HepG2 (cell line): ENCODE measurements around the gene NTN5. TPM values are rescaled to one million over a fixed set of nuclear protein-coding genes. Genes with fewer than 3 reads are reported as not detected.
A peak's percentile ranks its signal among the peaks of the same experiment; 100 is the strongest.

Experiments
- ATAC-seq: fragments of 200-7000 bp; cut with Tn5 transposase; 3 replicates; pipeline ENCODE4 v1.9.1; 2020; ENCODE audit warnings: mild to moderate bottlenecking, moderate library complexity
- BruUV-seq: library from RNA; stranded (reverse); fragments of 400-500 nt; replicated peaks from 2 replicates; lab custom pipeline; 2021; lab: Mats Ljungman, UMichigan
- CTCF ChIA-PET: fragments of 300-600 bp; formaldehyde crosslinking; extraction: SDS; loops from one replicate; lab custom pipeline; 2021; ENCODE audit warnings: low total read pairs, inconsistent platforms, low intra/inter-chr PET ratio; lab: Yijun Ruan, JAX
- POLR2A ChIA-PET: fragments of 350-600 bp; sonication (Branson Sonifier 250); formaldehyde crosslinking; loops from one replicate; lab custom pipeline; 2020; ENCODE audit warnings: antibody characterized with exemption, inconsistent platforms; lab: Yijun Ruan, JAX
- DNase-seq: peaks from one replicate; pipeline ENCODE4 v3.0.0-alpha.2; 2015; ENCODE audit warnings: low spot score
- FAIRE-seq: peaks from 3 replicates; lab custom pipeline; 2011; peaks lifted over from hg19 to GRCh38; lab: Jason Lieb, UNC
- H2AFZ ChIP-seq: one replicate; pipeline ENCODE4 v1.6.1; 2011; ENCODE audit warnings: low read length, inconsistent platforms
- H3K27ac ChIP-seq: fragments of 300-600 bp; 3 replicates; pipeline ENCODE4 v1.8.0; 2011; ENCODE audit warnings: mixed run types, mild to moderate bottlenecking, mixed read lengths, low read length, inconsistent platforms; ENCODE audit not compliant: insufficient read depth; ENCODE audit errors: extremely low read length
- H3K27me3 ChIP-seq, 2 experiments: fragments of 200-600 bp in 1 of 2; 2 replicates in 1 of 2; 3 replicates in 1 of 2; pipeline versions ENCODE4 v1.6.0 to v1.8.0; 2011; ENCODE audit warnings: low read length in 2 of 2, mild to moderate bottlenecking in 2 of 2, moderate library complexity in 2 of 2, inconsistent platforms in 1 of 2; ENCODE audit not compliant: insufficient read depth in 2 of 2, control insufficient read depth in 1 of 2
- H3K36me3 ChIP-seq, 2 experiments: fragments of 200-600 bp in 1 of 2; replicated peaks in 1 of 2; 2 replicates in 1 of 2; 3 replicates in 1 of 2; pipeline versions ENCODE4 v1.5.1 to v1.8.0; 2011; ENCODE audit warnings: low read length in 2 of 2, inconsistent platforms in 1 of 2; ENCODE audit not compliant: insufficient read depth in 2 of 2, control insufficient read depth in 1 of 2
- H3K4me1 ChIP-seq: 2 replicates; pipeline ENCODE4 v1.5.1; 2012; ENCODE audit warnings: low read length, inconsistent platforms; ENCODE audit not compliant: insufficient read depth
- H3K4me2 ChIP-seq: 2 replicates; pipeline ENCODE4 v1.6.0; 2011; ENCODE audit warnings: low read depth, low read length, inconsistent platforms
- H3K4me3 ChIP-seq, 3 experiments: fragments of 200-600 bp in 1 of 3; sonication (generic), shearing (Covaris generic) in 1 of 3; replicated peaks in 1 of 3; 2 replicates each; pipeline ENCODE4 v1.5.1; 2011 to 2016; ENCODE audit warnings: low read length in 3 of 3, inconsistent platforms in 2 of 3, low read depth in 2 of 3, mild to moderate bottlenecking in 2 of 3, control low read depth in 1 of 3, mixed read lengths in 1 of 3; ENCODE audit not compliant: insufficient read depth in 1 of 3
- H3K79me2 ChIP-seq: one replicate; pipeline ENCODE4 v1.6.1; 2011; ENCODE audit warnings: low read length, inconsistent platforms; ENCODE audit not compliant: insufficient read depth
- H3K9ac ChIP-seq: 2 replicates; pipeline ENCODE4 v1.6.0; 2011; ENCODE audit warnings: mild to moderate bottlenecking, low read depth, low read length, inconsistent platforms; ENCODE audit not compliant: insufficient read depth
- H3K9me3 ChIP-seq: 2 replicates; pipeline ENCODE4 v1.5.1; 2012; ENCODE audit warnings: mild to moderate bottlenecking, low read length
- H4K20me1 ChIP-seq: 2 replicates; pipeline ENCODE4 v1.6.0; 2011; ENCODE audit warnings: inconsistent platforms, mild to moderate bottlenecking, low read length, moderate library complexity; ENCODE audit not compliant: insufficient read depth
- ATRX ChIP-seq: sonication (generic); formaldehyde crosslinking; IDR thresholded peaks from 2 replicates; pipeline ENCODE4 v1.4.0; 2020; ENCODE audit warnings: missing genetic modification reagents, borderline replicate concordance
- CCDC6 ChIP-seq: sonication (generic); formaldehyde crosslinking; IDR thresholded peaks from 2 replicates; pipeline ENCODE4 v1.8.1; 2022; ENCODE audit warnings: mild to moderate bottlenecking, missing genetic modification reagents, moderate library complexity
- ERF ChIP-seq: IDR thresholded peaks from 2 replicates; pipeline ENCODE4 v1.6.1; 2018; ENCODE audit warnings: missing biosample characterization, missing genetic modification reagents
- HNF4A ChIP-seq: sonication (generic); formaldehyde crosslinking; IDR thresholded peaks from 2 replicates; pipeline ENCODE4 v1.4.0; 2020; ENCODE audit warnings: missing genetic modification reagents
- HOXD1 ChIP-seq: sonication (generic); formaldehyde crosslinking; IDR thresholded peaks from 2 replicates; pipeline ENCODE4 v1.5.0; 2020; ENCODE audit warnings: missing genetic modification reagents
- ISX ChIP-seq: sonication (generic); formaldehyde crosslinking; conservative IDR thresholded peaks from 2 replicates; pipeline ENCODE4 v1.5.0; 2020; ENCODE audit warnings: missing genetic modification reagents
- RORA ChIP-seq: sonication (generic); formaldehyde crosslinking; IDR thresholded peaks from 2 replicates; pipeline ENCODE4 v1.5.0; 2020; ENCODE audit warnings: mild to moderate bottlenecking, missing genetic modification reagents, moderate library complexity
- STAT5B ChIP-seq: sonication (generic); formaldehyde crosslinking; IDR thresholded peaks from 2 replicates; pipeline ENCODE4 v1.4.0; 2020; ENCODE audit warnings: missing genetic modification reagents
- TCF7L2 ChIP-seq: IDR thresholded peaks from 2 replicates; pipeline ENCODE4 v1.6.1; 2011; ENCODE audit warnings: mild to moderate bottlenecking, low read depth, low read length, moderate library complexity
- ZNF446 ChIP-seq: sonication (generic); formaldehyde crosslinking; IDR thresholded peaks from 2 replicates; pipeline ENCODE4 v1.5.0; 2020; ENCODE audit warnings: mild to moderate bottlenecking, missing genetic modification reagents
- ZNF484 ChIP-seq: sonication (generic); formaldehyde crosslinking; IDR thresholded peaks from 2 replicates; pipeline ENCODE4 v1.5.1; 2020; ENCODE audit warnings: mild to moderate bottlenecking, low read depth, missing genetic modification reagents, borderline replicate concordance
- WGBS: methylation state at CpG from one replicate; pipeline ENCODE4 v1.1.6; 2017; ENCODE audit warnings: low lambda C conversion rate; 5-methylcytosine and 5-hydroxymethylcytosine counted together
- in situ Hi-C: cut with HindIII; loops from 2 replicates; pipeline ENCODE4 v1.10.0; 2017; ENCODE audit warnings: low pct_unique_long_range_greater_than_20kb; ENCODE audit not compliant: extremely low pct_ligation_motif_present
- intact Hi-C: fragments of 100-400 bp; cut with micrococcal nuclease; formaldehyde crosslinking; loops from one replicate; pipeline ENCODE4 v1.10.0; 2022; ENCODE audit not compliant: unreplicated experiment
- polyA plus RNA-seq, 8 experiments: library from polyadenylated mRNA; depleted of rRNA in 3 of 8; stranded (reverse) in 7 of 8; unstranded in 1 of 8; fragments of >200 nt; fragmentation: Illumina TruSeq in 4 of 8; extraction: Trizol in 4 of 8; gene quantifications; 2 replicates each; pipeline versions ENCODE4 v1.2.1 to v1.2.3, GENCODE V29; 2011 to 2016; ENCODE audit warnings: low read depth in 4 of 8, missing spikeins in 1 of 8, mixed read lengths in 1 of 8; ENCODE audit not compliant: insufficient read depth in 1 of 8
- total RNA-seq, 5 experiments: library from RNA; depleted of rRNA; stranded (reverse); fragments of >200 nt; fragmentation: Illumina TruSeq; extraction: Trizol; gene quantifications; 2 replicates each; pipeline ENCODE4 v1.2.3, GENCODE V29; 2016; ENCODE audit warnings: low read depth in 1 of 5
- TF ChIP-seq, protein P1 (sequence below): sonication (generic); formaldehyde crosslinking; IDR thresholded peaks from 2 replicates; pipeline ENCODE4 v1.4.0; 2020; ENCODE audit warnings: missing genetic modification reagents
- TF ChIP-seq, protein P2 (sequence below): sonication (generic); formaldehyde crosslinking; IDR thresholded peaks from 2 replicates; pipeline ENCODE4 v1.5.0; 2020; ENCODE audit warnings: missing genetic modification reagents, mild to moderate bottlenecking, borderline replicate concordance
- TF ChIP-seq, protein P3 (sequence below): sonication (generic); formaldehyde crosslinking; IDR thresholded peaks from 2 replicates; pipeline ENCODE4 v1.9.0; 2021; ENCODE audit warnings: missing genetic modification reagents, borderline replicate concordance

Gene NTN5
- total and polyA plus RNA-seq, 2 of the 13 experiments (the other 11 are each of a cell fraction or from before 2014, with no cell fraction given) = 0.05 TPM; not detected in 1

DNA sequence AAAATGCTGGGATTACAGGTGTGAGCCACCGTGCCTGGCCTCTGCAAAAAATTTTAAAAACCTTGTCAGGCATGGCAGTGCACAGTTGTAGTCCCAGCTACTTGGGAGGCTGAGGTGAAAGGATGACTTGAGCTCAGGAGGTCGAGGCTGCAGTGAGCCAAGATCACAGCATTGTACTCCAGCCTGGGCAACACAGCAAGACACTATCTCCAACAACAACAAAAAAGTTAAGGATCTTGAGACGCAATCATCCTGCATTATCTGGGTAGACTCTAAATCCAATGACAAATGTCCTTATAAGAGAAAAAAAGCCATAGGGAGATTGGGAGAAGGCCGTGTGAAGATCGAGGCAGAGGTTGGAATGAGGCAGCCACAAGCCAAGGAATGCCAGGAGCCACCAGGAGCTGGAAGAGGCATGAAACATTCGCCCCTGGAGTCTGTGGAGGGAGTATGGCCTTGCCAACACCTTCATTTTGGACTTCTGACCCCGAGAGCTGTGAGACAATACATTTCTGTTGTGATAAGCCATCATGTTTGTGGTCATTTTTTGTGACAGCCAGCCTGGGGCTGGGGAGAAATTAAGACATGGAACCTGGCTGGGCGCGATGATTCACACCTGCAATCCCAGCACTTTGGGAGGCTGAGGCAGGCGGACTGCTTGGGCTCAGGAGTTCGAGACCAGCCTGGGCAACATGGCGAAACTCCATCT is 21.7 kb downstream of the NTN5 start (continued):
- TF ChIP-seq, protein P1, sequence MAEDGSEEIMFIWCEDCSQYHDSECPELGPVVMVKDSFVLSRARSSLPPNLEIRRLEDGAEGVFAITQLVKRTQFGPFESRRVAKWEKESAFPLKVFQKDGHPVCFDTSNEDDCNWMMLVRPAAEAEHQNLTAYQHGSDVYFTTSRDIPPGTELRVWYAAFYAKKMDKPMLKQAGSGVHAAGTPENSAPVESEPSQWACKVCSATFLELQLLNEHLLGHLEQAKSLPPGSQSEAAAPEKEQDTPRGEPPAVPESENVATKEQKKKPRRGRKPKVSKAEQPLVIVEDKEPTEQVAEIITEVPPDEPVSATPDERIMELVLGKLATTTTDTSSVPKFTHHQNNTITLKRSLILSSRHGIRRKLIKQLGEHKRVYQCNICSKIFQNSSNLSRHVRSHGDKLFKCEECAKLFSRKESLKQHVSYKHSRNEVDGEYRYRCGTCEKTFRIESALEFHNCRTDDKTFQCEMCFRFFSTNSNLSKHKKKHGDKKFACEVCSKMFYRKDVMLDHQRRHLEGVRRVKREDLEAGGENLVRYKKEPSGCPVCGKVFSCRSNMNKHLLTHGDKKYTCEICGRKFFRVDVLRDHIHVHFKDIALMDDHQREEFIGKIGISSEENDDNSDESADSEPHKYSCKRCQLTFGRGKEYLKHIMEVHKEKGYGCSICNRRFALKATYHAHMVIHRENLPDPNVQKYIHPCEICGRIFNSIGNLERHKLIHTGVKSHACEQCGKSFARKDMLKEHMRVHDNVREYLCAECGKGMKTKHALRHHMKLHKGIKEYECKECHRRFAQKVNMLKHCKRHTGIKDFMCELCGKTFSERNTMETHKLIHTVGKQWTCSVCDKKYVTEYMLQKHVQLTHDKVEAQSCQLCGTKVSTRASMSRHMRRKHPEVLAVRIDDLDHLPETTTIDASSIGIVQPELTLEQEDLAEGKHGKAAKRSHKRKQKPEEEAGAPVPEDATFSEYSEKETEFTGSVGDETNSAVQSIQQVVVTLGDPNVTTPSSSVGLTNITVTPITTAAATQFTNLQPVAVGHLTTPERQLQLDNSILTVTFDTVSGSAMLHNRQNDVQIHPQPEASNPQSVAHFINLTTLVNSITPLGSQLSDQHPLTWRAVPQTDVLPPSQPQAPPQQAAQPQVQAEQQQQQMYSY = peak; percentile 69; the same call in 1 of the 2 replicates
- TF ChIP-seq ZNF446 (CRISPR knock-in tag) = no peak
- peak; percentile 58 for TF ChIP-seq HNF4A (CRISPR knock-in tag)

DNA sequence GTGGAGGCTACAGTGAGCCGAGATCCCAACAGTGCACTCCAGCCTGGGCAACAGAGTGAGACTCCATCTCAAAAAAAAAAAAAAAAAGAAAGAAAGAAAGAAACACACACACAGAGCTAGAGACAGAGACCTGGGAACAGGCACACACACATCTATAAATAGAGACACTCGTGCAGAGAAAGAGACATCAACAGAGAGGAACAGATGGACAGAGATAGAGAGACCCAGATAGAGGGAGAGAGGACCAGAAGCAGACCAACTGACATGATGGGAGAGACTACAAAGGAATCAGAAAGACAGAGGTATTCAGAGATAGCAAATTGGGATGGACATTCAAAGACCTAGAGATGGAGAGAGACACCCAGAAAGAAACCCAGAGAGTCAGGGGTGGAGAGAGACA is 24.7 kb downstream of the NTN5 start:
- in situ Hi-C loops (loop anchor here (5.0 kb wide), 2 partner anchors 139 to 194 kb away; no protein-coding TSS in a partner anchor), intact Hi-C loops (no loop called here)
- H3K79me2 ChIP-seq = no peaks in the 10 kb centered on the region
- H3K9me3 ChIP-seq = no peaks in the 10 kb centered on the region
- H3K36me3 ChIP-seq = no peaks in the 10 kb centered on the region
- BruUV-seq = no TSS peak
- ChIA-PET POLR2A (no interaction called here), CTCF (no interaction called here)
- no peak overlapping the region for H3K4me2 ChIP-seq
- H4K20me1 ChIP-seq = no peaks in the 10 kb centered on the region
- FAIRE-seq (no peak), DNase-seq (no peak), ATAC-seq (no peak)
- no peak overlapping the region for H3K27ac ChIP-seq
- H3K4me1 ChIP-seq = peaks cover 29% of the 10 kb centered on the region
- H3K9ac ChIP-seq = no peak overlapping the region
- H3K27me3 ChIP-seq = peaks cover 0 to 1% of the 10 kb centered on the region in 2 experiments; a peak in 2 of 5 replicates
- H2AFZ ChIP-seq = no peak overlapping the region
- WGBS = 24% methylated on average over 2 of the region's 2 CpGs
- H3K4me3 ChIP-seq = no peak overlapping the region
- no peak for TF ChIP-seq ISX (CRISPR knock-in tag)
- no peak for TF ChIP-seq ERF (CRISPR knock-in tag)
- TF ChIP-seq, protein P2, sequence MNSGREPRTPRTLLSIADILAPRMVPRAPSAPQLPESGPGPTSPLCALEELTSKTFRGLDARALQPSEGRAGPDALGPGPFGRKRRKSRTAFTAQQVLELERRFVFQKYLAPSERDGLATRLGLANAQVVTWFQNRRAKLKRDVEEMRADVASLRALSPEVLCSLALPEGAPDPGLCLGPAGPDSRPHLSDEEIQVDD = no peak
- TF ChIP-seq HOXD1 (CRISPR knock-in tag) = no peak
- TF ChIP-seq RORA (CRISPR knock-in tag) = no peak
- TF ChIP-seq ATRX (CRISPR knock-in tag) = no peak
- TF ChIP-seq CCDC6 (CRISPR knock-in tag) = no peak
- TF ChIP-seq ZNF484 = no peak
- TF ChIP-seq, protein P3, sequence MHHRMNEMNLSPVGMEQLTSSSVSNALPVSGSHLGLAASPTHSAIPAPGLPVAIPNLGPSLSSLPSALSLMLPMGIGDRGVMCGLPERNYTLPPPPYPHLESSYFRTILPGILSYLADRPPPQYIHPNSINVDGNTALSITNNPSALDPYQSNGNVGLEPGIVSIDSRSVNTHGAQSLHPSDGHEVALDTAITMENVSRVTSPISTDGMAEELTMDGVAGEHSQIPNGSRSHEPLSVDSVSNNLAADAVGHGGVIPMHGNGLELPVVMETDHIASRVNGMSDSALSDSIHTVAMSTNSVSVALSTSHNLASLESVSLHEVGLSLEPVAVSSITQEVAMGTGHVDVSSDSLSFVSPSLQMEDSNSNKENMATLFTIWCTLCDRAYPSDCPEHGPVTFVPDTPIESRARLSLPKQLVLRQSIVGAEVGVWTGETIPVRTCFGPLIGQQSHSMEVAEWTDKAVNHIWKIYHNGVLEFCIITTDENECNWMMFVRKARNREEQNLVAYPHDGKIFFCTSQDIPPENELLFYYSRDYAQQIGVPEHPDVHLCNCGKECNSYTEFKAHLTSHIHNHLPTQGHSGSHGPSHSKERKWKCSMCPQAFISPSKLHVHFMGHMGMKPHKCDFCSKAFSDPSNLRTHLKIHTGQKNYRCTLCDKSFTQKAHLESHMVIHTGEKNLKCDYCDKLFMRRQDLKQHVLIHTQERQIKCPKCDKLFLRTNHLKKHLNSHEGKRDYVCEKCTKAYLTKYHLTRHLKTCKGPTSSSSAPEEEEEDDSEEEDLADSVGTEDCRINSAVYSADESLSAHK (CRISPR knock-in tag) = no peak
- no peak for TF ChIP-seq STAT5B (CRISPR knock-in tag)
- no peak for TF ChIP-seq TCF7L2
